ENCODE measurements around the gene ACAP1. TPM values are rescaled to one million over a fixed set of nuclear protein-coding genes. Genes with fewer than 3 reads are reported as not detected.
"Not testable (repeated sequence)": the region's sequence is repeated elsewhere in the genome, so short reads cannot be mapped to it uniquely, and the experiment has no call there.

The ACAP1 gene
- total RNA-seq, 1 experiment from 2014 or later, result not detected

- DNase-seq (ENCODE audit: low read depth), result peak; percentile 97
Measured at GRCh38 chr17:7329374-7329996, 6.8 kb upstream of the ACAP1 start.

GRCh38 chr17:7329997-7330637 lies 6.2 kb upstream of the ACAP1 start:
- DNase-seq (ENCODE audit: low read depth), result peak; percentile 81

DNA sequence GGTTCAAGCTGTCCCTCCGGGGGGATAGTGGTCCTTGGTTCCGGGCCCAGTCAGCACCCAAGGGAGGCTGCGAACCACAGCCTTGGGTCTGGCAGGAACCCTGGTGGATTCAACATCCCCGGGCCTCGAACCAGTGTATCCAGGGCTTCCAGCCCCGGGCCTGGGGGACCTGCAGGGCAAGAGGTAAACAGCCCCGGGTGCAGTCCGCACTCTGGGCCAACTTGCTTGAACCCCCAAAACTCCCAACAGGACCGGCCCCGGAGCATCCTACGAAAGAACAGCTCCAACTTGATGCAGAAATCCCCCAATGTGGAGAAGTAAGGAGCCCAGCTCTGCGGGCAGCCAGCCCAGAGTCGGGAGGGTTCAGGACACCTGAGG lies 5.7 kb upstream of the ACAP1 start:
- no peak for DNase-seq (ENCODE audit: low read depth)

DNA sequence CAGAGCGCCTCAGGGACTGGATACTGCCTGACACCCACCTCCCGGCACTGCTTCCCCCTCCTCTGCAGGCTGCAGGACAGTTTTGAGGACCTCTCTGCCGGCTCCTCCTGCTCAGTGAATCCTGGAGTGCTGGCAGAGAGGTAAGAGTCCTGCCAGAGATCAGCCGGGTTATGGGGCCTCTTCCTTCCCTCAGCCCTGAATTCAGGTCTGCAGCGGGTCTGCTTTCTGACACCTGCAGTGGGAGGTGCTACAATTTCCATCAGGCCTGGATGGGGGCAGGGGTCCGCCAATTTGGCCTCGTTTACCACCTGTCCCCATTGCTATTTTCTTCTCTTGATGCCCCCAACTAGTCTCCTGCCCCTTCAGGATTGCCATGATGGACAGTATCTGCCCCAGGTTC lies 4.2 kb upstream of the ACAP1 start:
- no peak for DNase-seq (ENCODE audit: low read depth)

- not testable (repeated sequence) for DNase-seq (ENCODE audit: low read depth)
Measured at GRCh38 chr17:7332600-7333069, 3.7 kb upstream of the ACAP1 start.

GRCh38 chr17:7334938-7335538 lies 1.3 kb upstream of the ACAP1 start:
- no peak for DNase-seq (ENCODE audit: low read depth)

GRCh38 chr17:7335765-7336164 lies 564 bp upstream of the ACAP1 start:
- not testable (repeated sequence) for DNase-seq (ENCODE audit: low read depth)

- not testable (repeated sequence) for DNase-seq (ENCODE audit: low read depth)
Measured at GRCh38 chr17:7337600-7337999, 1.3 kb downstream of the ACAP1 start.

DNA sequence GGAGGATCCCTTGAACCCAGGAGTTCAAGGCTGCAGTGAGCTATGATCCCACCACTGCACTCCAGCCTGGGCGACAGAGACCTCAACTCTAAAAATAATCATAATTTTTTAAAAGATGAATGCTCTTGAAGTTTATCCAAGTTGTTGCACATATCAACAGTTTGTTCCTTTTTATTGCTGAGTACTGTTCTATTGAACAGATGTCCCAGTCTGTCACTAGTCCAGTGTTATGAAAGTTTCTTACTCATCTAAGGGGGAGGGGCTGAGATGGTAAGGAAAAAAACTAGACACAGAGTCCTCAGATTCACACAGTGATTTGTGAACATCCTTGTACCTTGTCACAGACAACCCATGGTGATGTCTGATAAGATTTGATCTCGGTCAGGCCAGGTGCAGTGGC lies 3.9 kb downstream of the ACAP1 start:
- peak; percentile 34 for DNase-seq (ENCODE audit: low read depth)

GRCh38 chr17:7341842-7342241 lies 5.5 kb downstream of the ACAP1 start:
- DNase-seq (ENCODE audit: low read depth), result no peak

DNA sequence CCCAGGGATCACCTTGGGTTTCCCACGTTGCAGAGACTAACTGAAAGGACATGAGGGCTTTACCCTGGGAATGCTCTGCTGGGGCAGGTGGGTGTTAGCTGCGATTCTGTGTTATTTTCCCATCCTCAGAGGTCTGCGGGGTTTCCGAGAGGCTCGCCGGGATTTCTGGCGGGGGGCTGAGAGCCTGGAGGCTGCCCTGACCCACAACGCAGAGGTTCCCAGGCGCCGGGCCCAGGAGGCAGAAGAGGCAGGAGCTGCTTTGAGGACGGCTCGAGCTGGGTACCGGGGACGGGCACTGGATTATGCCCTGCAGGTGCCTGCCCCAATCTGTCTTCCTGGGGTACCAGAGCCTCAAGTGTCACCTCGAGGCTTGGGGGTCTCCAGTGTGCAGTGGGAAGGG lies 6.9 kb downstream of the ACAP1 start:
- DNase-seq (ENCODE audit: low read depth), result no peak

DNA sequence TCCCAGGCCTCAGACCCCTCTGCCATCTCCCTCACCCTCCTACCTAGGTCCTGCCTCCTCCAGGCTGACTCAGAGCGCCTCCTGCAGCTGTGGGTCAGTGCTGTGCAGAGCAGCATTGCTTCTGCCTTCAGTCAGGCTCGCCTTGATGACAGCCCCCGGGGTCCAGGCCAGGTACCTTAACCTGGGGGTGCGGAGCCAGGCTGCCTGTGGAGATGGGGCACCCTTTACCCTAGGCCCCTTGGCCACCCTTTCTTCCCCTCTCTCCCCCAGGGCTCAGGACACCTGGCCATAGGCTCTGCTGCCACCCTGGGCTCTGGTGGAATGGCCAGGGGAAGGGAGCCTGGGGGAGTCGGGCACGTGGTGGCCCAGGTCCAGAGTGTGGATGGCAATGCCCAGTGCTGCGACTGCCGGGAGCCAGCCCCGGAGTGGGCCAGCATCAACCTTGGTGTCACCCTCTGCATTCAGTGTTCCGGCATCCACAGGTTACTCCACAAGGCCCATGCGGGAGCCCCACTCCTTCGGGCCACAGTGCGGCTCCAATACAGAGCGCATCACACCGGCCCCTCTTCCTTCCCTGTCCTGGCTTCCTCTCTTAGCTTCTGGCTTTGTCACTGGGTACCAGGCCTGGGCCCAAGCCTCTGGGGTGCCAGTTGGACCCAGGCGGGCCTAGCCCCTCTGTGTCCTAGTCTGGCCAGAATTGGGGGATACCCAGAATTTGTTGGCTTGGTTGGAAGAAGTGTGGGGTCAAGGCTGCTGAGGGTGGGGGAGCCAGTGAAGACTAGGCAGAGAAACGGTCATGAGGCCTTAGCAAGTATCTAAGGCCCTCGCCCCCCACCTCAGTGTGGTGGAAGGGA lies 10.7 kb downstream of the ACAP1 start:
- no peak for DNase-seq (ENCODE audit: low read depth)

- no peak for DNase-seq (ENCODE audit: low read depth)
Measured at GRCh38 chr17:7347630-7348477, 11.5 kb downstream of the ACAP1 start.

DNA sequence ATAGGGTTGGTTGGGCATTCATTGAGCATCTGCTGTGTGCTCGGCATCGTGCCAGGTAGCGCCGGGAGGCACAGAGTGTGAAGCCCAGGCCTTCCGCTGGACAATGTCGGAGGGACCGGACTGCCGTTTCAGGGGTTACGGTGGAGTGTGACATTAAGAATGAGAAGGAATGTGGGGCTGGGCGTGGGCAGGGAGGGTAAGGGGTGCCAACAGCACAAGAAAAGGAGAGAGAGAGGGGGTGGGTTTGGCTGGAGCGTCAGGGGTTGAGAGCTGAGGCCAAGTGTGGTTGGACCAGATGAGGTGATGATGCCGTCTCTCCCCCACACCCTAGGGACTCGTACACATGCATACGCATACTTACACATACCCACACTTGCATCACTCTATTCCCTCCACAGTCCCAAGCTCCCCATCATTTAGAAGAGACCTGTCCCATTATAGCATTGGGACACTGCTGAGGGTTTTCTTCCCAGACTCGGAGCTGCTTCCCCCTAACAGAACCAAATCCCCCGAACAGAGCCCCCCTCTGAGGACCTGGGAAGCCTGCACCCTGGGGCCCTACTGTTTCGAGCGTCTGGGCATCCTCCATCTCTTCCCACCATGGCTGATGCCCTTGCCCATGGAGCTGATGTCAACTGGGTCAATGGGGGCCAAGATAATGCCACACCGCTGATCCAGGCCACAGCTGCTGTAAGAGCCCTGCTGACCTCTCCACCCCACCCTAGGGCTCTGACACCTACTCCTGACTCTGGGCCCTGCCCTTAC lies 12.3 kb downstream of the ACAP1 start:
- no peak for DNase-seq (ENCODE audit: low read depth)

- peak; percentile 91 for DNase-seq (ENCODE audit: low read depth)
Measured at GRCh38 chr17:7351665-7352502, 15.6 kb downstream of the ACAP1 start, which contains the start of gene KCTD11. Gene KCTD11 (plus strand): TSS chr17:7352162.

DNA sequence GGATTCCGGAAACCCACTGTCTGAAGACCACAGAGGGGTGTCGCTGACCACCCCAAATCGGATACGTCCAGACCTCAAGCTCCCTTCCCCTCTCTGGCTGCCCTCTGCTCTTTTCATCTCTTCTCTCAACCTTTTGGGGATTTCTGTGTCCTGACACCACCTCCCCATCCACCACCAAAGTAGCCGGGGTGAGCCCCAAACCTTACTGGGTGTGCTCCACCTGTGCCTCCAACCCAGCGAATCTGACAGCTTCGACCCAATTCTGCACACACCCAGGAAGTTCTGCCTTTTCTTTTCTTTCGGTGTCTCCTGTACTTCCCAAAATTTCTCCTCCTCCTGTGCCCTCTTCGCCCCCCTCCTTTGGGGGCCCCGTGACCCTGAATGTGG lies 16.2 kb downstream of the ACAP1 start:
- no peak for DNase-seq (ENCODE audit: low read depth)

DNA sequence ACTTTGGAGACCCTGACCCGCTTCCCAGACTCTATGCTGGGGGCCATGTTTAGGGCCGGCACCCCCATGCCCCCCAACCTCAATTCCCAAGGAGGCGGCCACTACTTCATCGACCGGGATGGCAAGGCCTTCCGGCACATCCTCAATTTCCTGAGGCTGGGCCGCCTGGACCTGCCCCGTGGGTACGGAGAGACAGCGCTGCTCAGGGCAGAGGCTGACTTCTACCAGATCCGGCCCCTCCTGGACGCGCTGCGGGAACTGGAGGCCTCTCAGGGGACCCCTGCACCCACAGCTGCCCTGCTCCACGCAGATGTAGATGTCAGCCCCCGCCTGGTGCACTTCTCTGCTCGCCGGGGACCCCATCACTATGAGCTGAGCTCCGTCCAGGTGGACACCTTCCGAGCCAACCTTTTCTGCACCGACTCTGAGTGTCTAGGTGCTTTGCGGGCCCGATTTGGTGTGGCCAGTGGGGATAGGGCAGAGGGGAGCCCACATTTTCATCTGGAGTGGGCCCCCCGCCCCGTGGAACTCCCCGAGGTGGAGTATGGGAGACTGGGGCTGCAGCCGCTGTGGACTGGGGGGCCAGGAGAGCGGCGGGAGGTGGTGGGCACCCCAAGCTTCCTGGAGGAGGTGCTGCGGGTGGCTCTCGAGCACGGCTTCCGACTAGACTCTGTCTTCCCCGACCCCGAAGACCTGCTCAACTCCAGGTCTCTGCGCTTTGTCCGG lies 16.7 kb downstream of the ACAP1 start:
- DNase-seq (ENCODE audit: low read depth), result no peak

- DNase-seq (ENCODE audit: low read depth), result peak; percentile 61
Measured at GRCh38 chr17:7354262-7354843, 18.0 kb downstream of the ACAP1 start.

DNA sequence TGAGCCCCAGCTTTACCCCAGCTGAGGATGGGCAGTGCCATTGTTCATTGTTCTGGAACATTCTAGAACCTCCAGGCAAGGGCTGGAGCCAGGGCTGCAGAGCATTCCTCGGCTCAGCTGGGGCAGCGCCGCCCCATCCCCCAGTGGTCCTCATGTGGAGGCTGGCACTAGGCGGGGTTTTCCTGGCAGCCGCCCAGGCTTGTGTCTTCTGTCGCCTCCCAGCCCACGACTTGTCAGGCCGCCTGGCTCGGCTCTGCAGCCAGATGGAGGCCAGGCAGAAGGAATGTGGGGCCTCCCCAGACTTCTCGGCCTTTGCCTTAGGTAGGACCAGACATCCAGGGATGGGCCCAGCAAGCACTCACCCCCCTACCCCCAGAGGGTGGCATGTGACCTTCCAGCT lies 18.7 kb downstream of the ACAP1 start, which contains the start of gene TMEM95:
TSS of gene TMEM95 (plus strand) at position 104 of the 400 bp plus-strand sequence. CDS start at position 153, 49 bp downstream.
- DNase-seq (ENCODE audit: low read depth), result peak; percentile 35

All from M059J (cell line).